OCI-LY1 (cell line): ENCODE results near the gene PAPSS1.
"Not testable (repeated sequence)": the region's sequence is repeated elsewhere in the genome, so short reads cannot be mapped to it uniquely, and the experiment has no call there.

Source experiments
- H2AFZ ChIP-seq: fragments of 200-600 bp; sonication (generic), shearing (Covaris generic); 2 replicates; pipeline ENCODE4 v1.6.0; 2014; ENCODE audit warnings: antibody characterized with exemption, mild to moderate bottlenecking, low read length
- H3F3A ChIP-seq: fragments of 200-600 bp; sonication (generic), shearing (Covaris generic); 2 replicates; pipeline ENCODE4 v1.6.0; 2014; ENCODE audit warnings: mild to moderate bottlenecking, antibody characterized with exemption, low read length, moderate library complexity; ENCODE audit not compliant: insufficient read depth
- H3K27ac ChIP-seq: fragments of 200-600 bp; sonication (generic); 2 replicates; pipeline ENCODE4 v1.5.1; 2014; ENCODE audit warnings: low read length, mixed run types, mild to moderate bottlenecking, low read depth; ENCODE audit not compliant: poor library complexity, severe bottlenecking
- H3K27me3 ChIP-seq: fragments of 200-600 bp; sonication (generic); 2 replicates; pipeline ENCODE4 v1.6.0; 2014; ENCODE audit warnings: antibody characterized with exemption, mild to moderate bottlenecking, low read length, moderate library complexity; ENCODE audit not compliant: insufficient read depth
- H3K36me3 ChIP-seq: fragments of 200-600 bp; sonication (generic); 2 replicates; pipeline ENCODE4 v1.6.1; 2014; ENCODE audit warnings: mild to moderate bottlenecking, antibody characterized with exemption, low read length, moderate library complexity, mixed read lengths; ENCODE audit not compliant: insufficient read depth
- H3K4me1 ChIP-seq: fragments of 200-600 bp; sonication (generic); 2 replicates; pipeline ENCODE4 v1.5.1; 2014; ENCODE audit warnings: mild to moderate bottlenecking, low read length, moderate library complexity; ENCODE audit not compliant: insufficient read depth, severe bottlenecking
- H3K4me2 ChIP-seq: fragments of 200-600 bp; sonication (generic), shearing (Covaris generic); 2 replicates; pipeline ENCODE4 v1.6.1; 2014; ENCODE audit warnings: low read length
- H3K4me3 ChIP-seq: fragments of 200-600 bp; sonication (generic); 2 replicates; pipeline ENCODE4 v1.5.1; 2014; ENCODE audit warnings: low read length, low read depth, mild to moderate bottlenecking, mixed read lengths; ENCODE audit not compliant: poor library complexity, severe bottlenecking
- H3K79me2 ChIP-seq: fragments of 200-600 bp; shearing (Covaris generic); 2 replicates; pipeline ENCODE4 v1.6.1; 2016; ENCODE audit warnings: mixed run types, low read length, mixed read lengths; ENCODE audit not compliant: insufficient read depth
- H3K9ac ChIP-seq: fragments of 200-600 bp; sonication (generic), shearing (Covaris generic); 2 replicates; pipeline ENCODE4 v1.6.1; 2014; ENCODE audit warnings: mild to moderate bottlenecking, low read length, mixed read lengths
- H3K9me2 ChIP-seq: fragments of 200-600 bp; sonication (generic), shearing (Covaris generic); 2 replicates; pipeline ENCODE4 v1.6.1; 2014; ENCODE audit warnings: low read depth, mild to moderate bottlenecking, low read length, mixed read lengths
- H3K9me3 ChIP-seq: fragments of 200-600 bp; shearing (Covaris generic); 2 replicates; pipeline ENCODE4 v1.6.1; 2014; ENCODE audit warnings: low read length, mixed read lengths
- H4K20me1 ChIP-seq: fragments of 200-600 bp; sonication (generic), shearing (Covaris generic); 2 replicates; pipeline ENCODE4 v1.6.0; 2016; ENCODE audit warnings: mild to moderate bottlenecking, low read length; ENCODE audit not compliant: insufficient read depth
- EZH2 ChIP-seq: fragments of 200-600 bp; sonication (generic), shearing (Covaris generic); IDR thresholded peaks from 2 replicates; pipeline ENCODE4 v1.8.0; 2017; ENCODE audit warnings: borderline replicate concordance, mixed run types, mild to moderate bottlenecking, antibody characterized with exemption, low read length, moderate library complexity, mixed read lengths
- TF ChIP-seq, protein P1 (sequence below): fragments of 200-600 bp; sonication (generic), shearing (Covaris generic); IDR thresholded peaks from 2 replicates; pipeline ENCODE4 v1.5.1; 2017; ENCODE audit warnings: mild to moderate bottlenecking, antibody characterized with exemption, low read length, moderate library complexity, mixed read lengths

PAPSS1 gene

DNA sequence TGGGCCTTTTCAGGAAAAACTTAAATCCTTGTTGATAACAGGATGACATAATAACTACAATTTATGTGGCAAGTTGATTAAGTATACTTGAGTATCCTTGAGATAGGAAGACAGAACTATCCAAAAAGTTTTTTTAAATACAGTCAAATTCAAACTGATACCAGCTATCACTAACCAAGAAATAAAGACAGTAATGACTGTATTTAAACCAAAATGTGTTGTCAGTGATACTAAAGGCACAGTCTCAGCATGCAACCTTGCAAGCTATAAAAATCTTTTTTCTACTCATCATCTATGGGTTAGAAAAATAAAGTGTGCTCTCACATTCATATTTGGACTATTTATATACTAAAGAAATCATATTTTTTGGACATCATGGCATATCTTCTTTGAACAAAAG lies 64.7 kb downstream of the PAPSS1 start:
- Histone ChIP-seq H3K9me2 (no peaks in the 10 kb centered on the region), H4K20me1 (no peaks in the 10 kb centered on the region), H3K36me3 (peaks cover 49% of the 10 kb centered on the region), H3K9ac (no peak overlapping the region), H3K9me3 (no peaks in the 10 kb centered on the region; the same call in 1 of the 2 replicates), H3K4me3 (no peak overlapping the region), H3K27ac (no peak overlapping the region), H3K27me3 (no peaks in the 10 kb centered on the region), H2AFZ (no peak overlapping the region), H3K79me2 (no peaks in the 10 kb centered on the region), H3K4me1 (no peaks in the 10 kb centered on the region), H3F3A (no peaks in the 10 kb centered on the region), H3K4me2 (no peak overlapping the region)
- TF ChIP-seq EZH2, result no peak
- TF ChIP-seq, protein P1, sequence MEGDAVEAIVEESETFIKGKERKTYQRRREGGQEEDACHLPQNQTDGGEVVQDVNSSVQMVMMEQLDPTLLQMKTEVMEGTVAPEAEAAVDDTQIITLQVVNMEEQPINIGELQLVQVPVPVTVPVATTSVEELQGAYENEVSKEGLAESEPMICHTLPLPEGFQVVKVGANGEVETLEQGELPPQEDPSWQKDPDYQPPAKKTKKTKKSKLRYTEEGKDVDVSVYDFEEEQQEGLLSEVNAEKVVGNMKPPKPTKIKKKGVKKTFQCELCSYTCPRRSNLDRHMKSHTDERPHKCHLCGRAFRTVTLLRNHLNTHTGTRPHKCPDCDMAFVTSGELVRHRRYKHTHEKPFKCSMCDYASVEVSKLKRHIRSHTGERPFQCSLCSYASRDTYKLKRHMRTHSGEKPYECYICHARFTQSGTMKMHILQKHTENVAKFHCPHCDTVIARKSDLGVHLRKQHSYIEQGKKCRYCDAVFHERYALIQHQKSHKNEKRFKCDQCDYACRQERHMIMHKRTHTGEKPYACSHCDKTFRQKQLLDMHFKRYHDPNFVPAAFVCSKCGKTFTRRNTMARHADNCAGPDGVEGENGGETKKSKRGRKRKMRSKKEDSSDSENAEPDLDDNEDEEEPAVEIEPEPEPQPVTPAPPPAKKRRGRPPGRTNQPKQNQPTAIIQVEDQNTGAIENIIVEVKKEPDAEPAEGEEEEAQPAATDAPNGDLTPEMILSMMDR, result no peak

DNA sequence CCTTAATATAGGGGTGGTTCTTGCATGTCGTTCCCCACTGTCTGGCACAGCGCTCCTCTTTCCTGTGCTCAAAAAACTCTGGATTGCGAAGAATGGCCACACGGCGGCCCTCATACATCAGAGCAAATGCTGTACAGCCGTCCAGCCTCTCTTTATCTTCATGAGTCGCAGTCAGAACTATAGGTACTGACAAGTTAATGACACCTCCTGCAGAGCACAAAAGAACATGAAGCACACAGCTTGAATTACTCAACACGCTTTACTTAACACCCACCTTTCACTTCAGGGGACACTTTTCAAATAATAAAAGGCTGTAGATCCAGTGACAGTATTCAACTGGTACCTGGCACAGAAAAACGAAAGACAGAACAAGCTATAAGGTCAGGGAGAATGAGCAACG lies 65.3 kb downstream of the PAPSS1 start:
- no peak overlapping the region for H3K9ac ChIP-seq
- no peaks in the 10 kb centered on the region for H3K9me2 ChIP-seq
- no peak overlapping the region for H3K4me3 ChIP-seq
- H3K27ac ChIP-seq, result no peak overlapping the region
- no peaks in the 10 kb centered on the region for H3K27me3 ChIP-seq
- H3K9me3 ChIP-seq, result no peaks in the 10 kb centered on the region; the same call in 1 of the 2 replicates
- peaks cover 50% of the 10 kb centered on the region for H3K36me3 ChIP-seq
- H4K20me1 ChIP-seq, result no peaks in the 10 kb centered on the region
- no peak overlapping the region for H2AFZ ChIP-seq
- no peaks in the 10 kb centered on the region for H3K4me1 ChIP-seq
- no peaks in the 10 kb centered on the region for H3K79me2 ChIP-seq
- no peaks in the 10 kb centered on the region for H3F3A ChIP-seq
- no peak for TF ChIP-seq EZH2
- TF ChIP-seq, protein P1, result no peak
- no peak overlapping the region for H3K4me2 ChIP-seq

DNA sequence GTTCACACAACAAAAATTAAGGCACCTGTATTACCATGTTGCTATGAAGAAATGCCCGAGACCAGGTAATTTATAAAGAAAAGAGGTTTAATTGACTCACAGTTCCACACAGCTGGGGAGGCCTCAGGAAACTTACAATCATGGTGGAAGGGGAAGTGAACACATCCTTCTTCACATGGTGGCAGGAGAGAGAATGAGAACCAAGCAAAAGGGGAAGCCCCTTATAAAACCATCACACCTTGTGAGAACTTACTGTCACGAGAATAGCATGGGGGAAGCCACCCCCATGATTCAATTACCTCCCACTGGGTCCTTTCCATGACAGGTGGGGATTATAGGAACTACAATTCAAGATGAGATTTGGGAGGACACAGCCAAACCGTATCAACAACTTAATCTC lies 68.6 kb downstream of the PAPSS1 start:
- H3K79me2 ChIP-seq, H3K4me1 ChIP-seq, H3K27me3 ChIP-seq, H3K4me3 ChIP-seq, H3F3A ChIP-seq, H4K20me1 ChIP-seq, H3K27ac ChIP-seq, H3K4me2 ChIP-seq, H3K9me3 ChIP-seq, H3K9ac ChIP-seq, H3K9me2 ChIP-seq, H2AFZ ChIP-seq: not testable (repeated sequence)
- H3K36me3 ChIP-seq, result peaks cover 46% of the 10 kb centered on the region

DNA sequence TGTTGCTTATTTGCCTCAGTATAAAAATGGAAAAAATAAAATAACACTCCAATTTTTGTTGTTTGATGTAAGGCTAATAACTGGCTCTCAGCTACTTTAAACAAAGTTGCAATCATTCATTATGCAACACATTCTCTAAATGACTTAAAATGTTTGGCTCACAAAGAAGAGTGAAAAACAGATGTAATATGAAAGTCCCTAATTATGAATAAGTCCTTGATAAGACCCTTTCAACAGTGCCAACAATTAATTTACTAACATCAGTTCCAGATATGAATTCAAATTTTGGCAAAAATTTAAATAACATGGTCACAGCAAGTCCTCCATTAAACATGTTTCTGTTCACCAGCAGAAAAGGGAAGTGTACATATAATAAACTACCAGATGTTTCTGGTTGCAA lies 69.8 kb downstream of the PAPSS1 start:
- Histone ChIP-seq H3K27ac (no peak overlapping the region), H3K27me3 (no peaks in the 10 kb centered on the region), H3K36me3 (peaks cover 44% of the 10 kb centered on the region), H3K79me2 (no peaks in the 10 kb centered on the region), H3K9me3 (no peaks in the 10 kb centered on the region; the same call in 1 of the 2 replicates), H3F3A (no peaks in the 10 kb centered on the region), H3K9me2 (no peaks in the 10 kb centered on the region), H3K4me3 (no peak overlapping the region), H4K20me1 (no peaks in the 10 kb centered on the region), H3K9ac (no peak overlapping the region), H3K4me2 (no peak overlapping the region), H3K4me1 (no peaks in the 10 kb centered on the region), H2AFZ (no peak overlapping the region)
- TF ChIP-seq EZH2, result no peak
- TF ChIP-seq, protein P1, result no peak
